Choroid plexus epithelial cell (primary cell): Measurements from ENCODE around the gene FPR1.

ENCODE experiments used
- DNase-seq: peaks from one replicate; pipeline ENCODE4 v3.0.0-alpha.2; 2010; ENCODE audit warnings: low read depth
- H3K4me3 ChIP-seq: 2 replicates; pipeline ENCODE4 v1.5.1; 2011; ENCODE audit warnings: low read depth, mild to moderate bottlenecking, control low read depth, low read length, moderate library complexity
- TF ChIP-seq, protein P1 (sequence below): conservative IDR thresholded peaks from 2 replicates; pipeline ENCODE4 v1.5.1; 2011; ENCODE audit warnings: low read depth, mild to moderate bottlenecking, control low read depth, inconsistent platforms, low read length, moderate library complexity

FPR1 gene

GRCh38 chr19:51726049-51726448, 25.6 kb downstream of the FPR1 start:
- peak; percentile 98 for DNase-seq
- TF ChIP-seq, protein P1, sequence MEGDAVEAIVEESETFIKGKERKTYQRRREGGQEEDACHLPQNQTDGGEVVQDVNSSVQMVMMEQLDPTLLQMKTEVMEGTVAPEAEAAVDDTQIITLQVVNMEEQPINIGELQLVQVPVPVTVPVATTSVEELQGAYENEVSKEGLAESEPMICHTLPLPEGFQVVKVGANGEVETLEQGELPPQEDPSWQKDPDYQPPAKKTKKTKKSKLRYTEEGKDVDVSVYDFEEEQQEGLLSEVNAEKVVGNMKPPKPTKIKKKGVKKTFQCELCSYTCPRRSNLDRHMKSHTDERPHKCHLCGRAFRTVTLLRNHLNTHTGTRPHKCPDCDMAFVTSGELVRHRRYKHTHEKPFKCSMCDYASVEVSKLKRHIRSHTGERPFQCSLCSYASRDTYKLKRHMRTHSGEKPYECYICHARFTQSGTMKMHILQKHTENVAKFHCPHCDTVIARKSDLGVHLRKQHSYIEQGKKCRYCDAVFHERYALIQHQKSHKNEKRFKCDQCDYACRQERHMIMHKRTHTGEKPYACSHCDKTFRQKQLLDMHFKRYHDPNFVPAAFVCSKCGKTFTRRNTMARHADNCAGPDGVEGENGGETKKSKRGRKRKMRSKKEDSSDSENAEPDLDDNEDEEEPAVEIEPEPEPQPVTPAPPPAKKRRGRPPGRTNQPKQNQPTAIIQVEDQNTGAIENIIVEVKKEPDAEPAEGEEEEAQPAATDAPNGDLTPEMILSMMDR: no peak
- no peak overlapping the region for H3K4me3 ChIP-seq

- DNase-seq: no peak
- TF ChIP-seq, protein P1: no peak
- H3K4me3 ChIP-seq: no peak overlapping the region
Observed at GRCh38 chr19:51724543-51724942, 27.1 kb downstream of the FPR1 start.

DNA sequence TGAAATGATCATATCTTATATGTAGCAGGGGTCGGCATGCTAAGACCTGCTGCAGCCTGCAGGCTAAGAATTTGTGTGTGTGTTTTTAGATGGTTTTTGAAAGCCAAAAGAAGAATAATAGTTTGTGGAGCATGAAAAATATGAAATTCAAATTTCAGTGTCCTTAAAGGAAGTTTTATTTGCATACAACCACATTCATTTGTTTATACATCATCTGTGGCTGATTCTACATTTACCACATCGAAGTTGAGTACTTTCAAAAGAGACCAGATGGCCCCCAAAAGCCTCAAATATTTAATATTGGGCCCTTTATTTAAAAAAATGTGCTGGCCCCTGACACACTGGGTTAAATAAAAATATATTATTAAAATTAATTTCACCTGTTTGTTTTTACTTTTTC, 29.2 kb downstream of the FPR1 start:
- DNase-seq: no peak
- TF ChIP-seq, protein P1: no peak
- H3K4me3 ChIP-seq: peak overlapping the region; percentile 39

DNA sequence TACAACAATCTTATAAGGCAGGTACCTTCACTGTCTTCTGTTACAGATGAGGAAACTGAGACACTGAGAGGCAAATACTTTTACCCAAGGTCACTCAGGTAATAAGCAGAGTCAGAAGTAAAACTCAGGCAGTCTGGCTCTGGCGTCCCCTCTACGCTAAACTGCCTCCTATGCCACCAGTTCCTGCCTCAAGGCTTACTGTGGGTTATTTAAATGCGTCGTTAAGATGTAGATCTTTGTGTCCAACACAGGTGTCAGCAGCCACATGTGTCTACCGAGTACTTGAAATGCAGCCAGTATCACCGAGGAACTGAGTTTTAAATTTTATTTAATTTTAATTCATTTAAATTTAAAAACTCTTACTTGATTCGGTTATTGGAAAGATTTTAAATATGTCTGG, 29.8 kb downstream of the FPR1 start:
- H3K4me3 ChIP-seq: peak overlapping the region; percentile 39
- DNase-seq: no peak
- TF ChIP-seq, protein P1: no peak

GRCh38 chr19:51719251-51719988, 32.3 kb downstream of the FPR1 start:
- TF ChIP-seq, protein P1: no peak
- H3K4me3 ChIP-seq: peak overlapping the region; percentile 61
- DNase-seq: no peak

DNA sequence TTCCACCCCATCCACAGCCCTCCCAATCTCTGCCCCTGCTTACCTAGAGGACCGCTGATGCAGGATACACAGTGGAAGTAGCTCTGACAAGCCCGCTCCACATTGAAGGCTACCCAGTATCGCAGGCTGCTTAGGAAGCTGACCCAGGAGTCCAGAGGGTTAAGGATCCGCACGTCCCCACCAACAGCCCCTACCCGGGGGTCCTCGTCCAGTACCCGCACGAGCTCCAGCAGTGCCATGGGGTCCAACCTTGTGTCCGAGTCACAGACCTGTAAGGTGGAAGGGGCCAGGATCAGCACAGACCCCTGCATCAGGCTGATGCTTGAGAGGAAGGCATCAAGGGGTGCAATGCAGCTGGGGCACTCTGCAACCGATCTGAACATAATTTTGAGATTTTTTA, 34.8 kb downstream of the FPR1 start:
- no peak overlapping the region for H3K4me3 ChIP-seq
- TF ChIP-seq, protein P1: no peak
- DNase-seq: no peak

DNA sequence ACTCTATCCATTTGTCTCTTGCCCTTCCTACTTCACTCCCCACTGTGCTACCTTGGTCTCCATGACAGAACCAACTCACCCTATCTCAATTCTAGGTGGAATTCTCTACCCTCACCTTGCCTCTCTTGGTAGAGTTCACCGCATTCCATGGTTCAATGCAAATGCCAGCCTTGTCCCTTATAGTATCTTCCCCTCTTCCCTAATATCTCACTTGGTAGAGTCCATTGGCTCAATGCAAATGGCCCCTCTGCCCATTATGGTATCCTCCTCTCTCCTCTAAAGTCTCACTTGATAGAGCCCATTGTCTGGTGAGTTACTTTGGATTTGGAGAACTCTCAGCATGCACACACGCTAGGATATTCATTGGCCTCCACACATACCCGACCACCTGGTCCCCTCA, 35.8 kb downstream of the FPR1 start:
- TF ChIP-seq, protein P1: no peak
- DNase-seq: no peak
- no peak overlapping the region for H3K4me3 ChIP-seq
